Astrocyte (in vitro differentiated cells and primary cell): ENCODE results near the gene NUCKS1. TPM values are rescaled to one million over a fixed set of nuclear protein-coding genes. Genes with fewer than 3 reads are reported as not detected.
A peak's percentile ranks its signal among the peaks of the same experiment; 100 is the strongest.

Experiments
- DNase-seq: peaks from one replicate; pipeline ENCODE4 v3.0.0-alpha.2; 2010; ENCODE audit warnings: low read depth
- FAIRE-seq: peaks from 2 replicates; lab custom pipeline; 2011; peaks lifted over from hg19 to GRCh38; lab: Jason Lieb, UNC
- H2AFZ ChIP-seq: 2 replicates; pipeline ENCODE4 v1.6.0; 2012; ENCODE audit warnings: low read depth, low read length, inconsistent platforms
- H3K27ac ChIP-seq: 2 replicates; pipeline ENCODE4 v1.5.1; 2011; ENCODE audit warnings: low read depth, low read length, inconsistent platforms
- H3K27me3 ChIP-seq: 2 replicates; pipeline ENCODE4 v1.6.0; 2011; ENCODE audit warnings: low read length, inconsistent platforms; ENCODE audit not compliant: insufficient read depth
- H3K36me3 ChIP-seq: 2 replicates; pipeline ENCODE4 v1.5.1; 2011; ENCODE audit warnings: low read length, inconsistent platforms; ENCODE audit not compliant: insufficient read depth
- H3K4me1 ChIP-seq: 2 replicates; pipeline ENCODE4 v1.5.1; 2011; ENCODE audit warnings: low read length, inconsistent platforms; ENCODE audit not compliant: insufficient read depth
- H3K4me2 ChIP-seq: 2 replicates; pipeline ENCODE4 v1.6.0; 2012; ENCODE audit warnings: low read length, inconsistent platforms
- H3K4me3 ChIP-seq: 2 replicates; pipeline ENCODE4 v1.5.1; 2011; ENCODE audit warnings: low read depth, mild to moderate bottlenecking, low read length, inconsistent platforms; ENCODE audit not compliant: insufficient read depth
- H3K79me2 ChIP-seq: 2 replicates; pipeline ENCODE4 v1.6.0; 2012; ENCODE audit warnings: mild to moderate bottlenecking, low read length, inconsistent platforms; ENCODE audit not compliant: insufficient read depth
- H3K9ac ChIP-seq: 2 replicates; pipeline ENCODE4 v1.6.0; 2012; ENCODE audit warnings: mild to moderate bottlenecking, low read length, inconsistent platforms
- H3K9me3 ChIP-seq: 2 replicates; pipeline ENCODE4 v1.5.1; 2012; ENCODE audit warnings: low read depth, mild to moderate bottlenecking, low read length, inconsistent platforms; ENCODE audit not compliant: insufficient read depth
- H4K20me1 ChIP-seq: 2 replicates; pipeline ENCODE4 v1.6.0; 2012; ENCODE audit warnings: low read length, inconsistent platforms; ENCODE audit not compliant: insufficient read depth
- H3K27ac Mint-ChIP-seq: one replicate; pipeline ENCODE4 v1.8.0; 2021; ENCODE audit warnings: mild to moderate bottlenecking, mixed read lengths; ENCODE audit not compliant: unreplicated experiment
- H3K27me3 Mint-ChIP-seq: one replicate; pipeline ENCODE4 v1.8.0; 2021; ENCODE audit warnings: low read depth, mixed read lengths; ENCODE audit not compliant: unreplicated experiment
- H3K36me3 Mint-ChIP-seq: one replicate; pipeline ENCODE4 v1.8.0; 2021; ENCODE audit warnings: low read depth, mixed read lengths; ENCODE audit not compliant: unreplicated experiment
- H3K4me1 Mint-ChIP-seq: one replicate; pipeline ENCODE4 v1.8.0; 2021; ENCODE audit warnings: low read depth, mixed read lengths; ENCODE audit not compliant: unreplicated experiment
- H3K4me3 Mint-ChIP-seq: one replicate; pipeline ENCODE4 v1.8.0; 2021; ENCODE audit warnings: mild to moderate bottlenecking, moderate library complexity, mixed read lengths; ENCODE audit not compliant: unreplicated experiment
- H3K9me3 Mint-ChIP-seq: one replicate; pipeline ENCODE4 v1.8.0; 2021; ENCODE audit warnings: mild to moderate bottlenecking, mixed read lengths; ENCODE audit not compliant: unreplicated experiment
- CTCF ChIP-seq: IDR thresholded peaks from 2 replicates; pipeline ENCODE4 v1.5.1; 2011; ENCODE audit warnings: low read depth, mild to moderate bottlenecking, inconsistent platforms, low read length, moderate library complexity; ENCODE audit not compliant: insufficient read depth
- EZH2 ChIP-seq: IDR thresholded peaks from 2 replicates; pipeline ENCODE4 v1.6.1; 2012; ENCODE audit warnings: mild to moderate bottlenecking, low read length, inconsistent platforms; ENCODE audit not compliant: insufficient read depth
- total RNA-seq: library from RNA; stranded (reverse); gene quantifications from 2 replicates; pipeline ENCODE4 v1.2.1, GENCODE V29; 2021

The NUCKS1 gene
- total RNA-seq, 1 donor from 2014 or later, result 169 TPM

GRCh38 chr1:205701891-205702290 is 48.1 kb downstream of the NUCKS1 start:
- H3K4me3 ChIP-seq, result no peak overlapping the region
- TF ChIP-seq CTCF (no peak), EZH2 (no peak)
- peaks cover 6% of the 10 kb centered on the region for H3K4me1 ChIP-seq
- H3K27me3 ChIP-seq, result no peaks in the 10 kb centered on the region
- H3K4me2 ChIP-seq, result no peak overlapping the region
- Mint-ChIP-seq H3K4me3 (no peak overlapping the region), H3K36me3 (peaks cover 13% of the 10 kb centered on the region), H3K27ac (no peak overlapping the region), H3K9me3 (peaks cover 2% of the 10 kb centered on the region), H3K27me3 (no peaks in the 10 kb centered on the region), H3K4me1 (peaks cover 12% of the 10 kb centered on the region)
- peaks cover 4% of the 10 kb centered on the region for H4K20me1 ChIP-seq
- no peak overlapping the region for H3K27ac ChIP-seq
- no peak overlapping the region for H3K9ac ChIP-seq
- no peak for FAIRE-seq
- H2AFZ ChIP-seq, result no peak overlapping the region
- H3K36me3 ChIP-seq, result no peaks in the 10 kb centered on the region
- DNase-seq, result no peak
- no peaks in the 10 kb centered on the region for H3K9me3 ChIP-seq
- H3K79me2 ChIP-seq, result no peaks in the 10 kb centered on the region

- Histone ChIP-seq H3K27ac (no peak overlapping the region), H2AFZ (no peak overlapping the region), H3K4me1 (peaks cover 6% of the 10 kb centered on the region), H3K4me3 (no peak overlapping the region), H3K9me3 (no peaks in the 10 kb centered on the region), H4K20me1 (peaks cover 4% of the 10 kb centered on the region), H3K27me3 (no peaks in the 10 kb centered on the region), H3K9ac (no peak overlapping the region), H3K4me2 (peak overlapping the region; percentile 30), H3K36me3 (no peaks in the 10 kb centered on the region), H3K79me2 (no peaks in the 10 kb centered on the region)
- Mint-ChIP-seq H3K9me3 (peaks cover 2% of the 10 kb centered on the region), H3K27ac (no peak overlapping the region), H3K27me3 (no peaks in the 10 kb centered on the region), H3K4me3 (no peak overlapping the region), H3K4me1 (peaks cover 12% of the 10 kb centered on the region), H3K36me3 (peaks cover 13% of the 10 kb centered on the region)
- no peak for FAIRE-seq
- no peak for TF ChIP-seq CTCF
- no peak for TF ChIP-seq EZH2
- no peak for DNase-seq
Observed at GRCh38 chr1:205701420-205701819, 48.6 kb downstream of the NUCKS1 start.

GRCh38 chr1:205700865-205701401 is 49.0 kb downstream of the NUCKS1 start:
- Histone ChIP-seq H3K27ac (no peak overlapping the region), H3K9me3 (no peaks in the 10 kb centered on the region), H3K9ac (no peak overlapping the region), H3K4me3 (no peak overlapping the region), H3K36me3 (no peaks in the 10 kb centered on the region), H2AFZ (no peak overlapping the region), H4K20me1 (peaks cover 4% of the 10 kb centered on the region), H3K4me1 (peaks cover 6% of the 10 kb centered on the region), H3K4me2 (peak overlapping the region; percentile 30), H3K79me2 (no peaks in the 10 kb centered on the region), H3K27me3 (no peaks in the 10 kb centered on the region)
- TF ChIP-seq CTCF (no peak), EZH2 (no peak)
- DNase-seq (no peak), FAIRE-seq (no peak)
- H3K27ac Mint-ChIP-seq, result no peak overlapping the region
- no peak overlapping the region for H3K4me3 Mint-ChIP-seq
- no peaks in the 10 kb centered on the region for H3K27me3 Mint-ChIP-seq
- H3K9me3 Mint-ChIP-seq, result peaks cover 2% of the 10 kb centered on the region
- peaks cover 12% of the 10 kb centered on the region for H3K4me1 Mint-ChIP-seq
- peaks cover 13% of the 10 kb centered on the region for H3K36me3 Mint-ChIP-seq
